LNCAP (cell line): ENCODE measurements around the gene VENTX.

ENCODE experiments used
- TF ChIP-seq, protein P1 (sequence below): fragments of 450-650 bp; IDR thresholded peaks from 2 replicates; pipeline ENCODE4 v1.5.1; 2017; ENCODE audit warnings: mild to moderate bottlenecking

VENTX gene

DNA sequence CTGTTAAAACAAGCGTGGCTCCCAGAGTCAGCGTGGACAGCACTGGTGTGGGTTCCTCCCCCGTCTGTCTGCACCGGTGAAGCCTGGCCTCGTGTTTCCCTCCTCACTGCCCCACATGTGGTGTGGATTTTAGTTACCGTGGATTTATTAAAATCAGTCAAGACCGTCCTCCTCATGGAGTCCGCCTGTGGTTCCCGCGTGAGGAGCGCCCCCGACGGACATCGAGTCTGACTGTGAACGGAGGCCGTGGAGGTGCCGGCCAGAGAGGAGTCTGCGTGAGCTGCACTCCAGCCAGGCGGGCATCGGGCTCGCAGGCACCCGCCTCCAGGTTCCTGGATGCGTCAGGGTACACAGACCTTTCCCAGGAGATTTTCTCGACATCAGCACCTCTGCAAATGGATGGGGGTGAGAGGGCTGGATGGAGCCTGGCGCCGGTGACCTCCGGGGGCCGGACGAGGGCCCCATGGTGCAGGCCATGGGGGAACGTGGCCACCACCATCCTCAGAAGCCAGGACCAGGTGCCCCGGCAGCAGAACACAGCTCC lies 33.9 kb upstream of the VENTX start:
- TF ChIP-seq, protein P1, sequence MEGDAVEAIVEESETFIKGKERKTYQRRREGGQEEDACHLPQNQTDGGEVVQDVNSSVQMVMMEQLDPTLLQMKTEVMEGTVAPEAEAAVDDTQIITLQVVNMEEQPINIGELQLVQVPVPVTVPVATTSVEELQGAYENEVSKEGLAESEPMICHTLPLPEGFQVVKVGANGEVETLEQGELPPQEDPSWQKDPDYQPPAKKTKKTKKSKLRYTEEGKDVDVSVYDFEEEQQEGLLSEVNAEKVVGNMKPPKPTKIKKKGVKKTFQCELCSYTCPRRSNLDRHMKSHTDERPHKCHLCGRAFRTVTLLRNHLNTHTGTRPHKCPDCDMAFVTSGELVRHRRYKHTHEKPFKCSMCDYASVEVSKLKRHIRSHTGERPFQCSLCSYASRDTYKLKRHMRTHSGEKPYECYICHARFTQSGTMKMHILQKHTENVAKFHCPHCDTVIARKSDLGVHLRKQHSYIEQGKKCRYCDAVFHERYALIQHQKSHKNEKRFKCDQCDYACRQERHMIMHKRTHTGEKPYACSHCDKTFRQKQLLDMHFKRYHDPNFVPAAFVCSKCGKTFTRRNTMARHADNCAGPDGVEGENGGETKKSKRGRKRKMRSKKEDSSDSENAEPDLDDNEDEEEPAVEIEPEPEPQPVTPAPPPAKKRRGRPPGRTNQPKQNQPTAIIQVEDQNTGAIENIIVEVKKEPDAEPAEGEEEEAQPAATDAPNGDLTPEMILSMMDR = no peak

DNA sequence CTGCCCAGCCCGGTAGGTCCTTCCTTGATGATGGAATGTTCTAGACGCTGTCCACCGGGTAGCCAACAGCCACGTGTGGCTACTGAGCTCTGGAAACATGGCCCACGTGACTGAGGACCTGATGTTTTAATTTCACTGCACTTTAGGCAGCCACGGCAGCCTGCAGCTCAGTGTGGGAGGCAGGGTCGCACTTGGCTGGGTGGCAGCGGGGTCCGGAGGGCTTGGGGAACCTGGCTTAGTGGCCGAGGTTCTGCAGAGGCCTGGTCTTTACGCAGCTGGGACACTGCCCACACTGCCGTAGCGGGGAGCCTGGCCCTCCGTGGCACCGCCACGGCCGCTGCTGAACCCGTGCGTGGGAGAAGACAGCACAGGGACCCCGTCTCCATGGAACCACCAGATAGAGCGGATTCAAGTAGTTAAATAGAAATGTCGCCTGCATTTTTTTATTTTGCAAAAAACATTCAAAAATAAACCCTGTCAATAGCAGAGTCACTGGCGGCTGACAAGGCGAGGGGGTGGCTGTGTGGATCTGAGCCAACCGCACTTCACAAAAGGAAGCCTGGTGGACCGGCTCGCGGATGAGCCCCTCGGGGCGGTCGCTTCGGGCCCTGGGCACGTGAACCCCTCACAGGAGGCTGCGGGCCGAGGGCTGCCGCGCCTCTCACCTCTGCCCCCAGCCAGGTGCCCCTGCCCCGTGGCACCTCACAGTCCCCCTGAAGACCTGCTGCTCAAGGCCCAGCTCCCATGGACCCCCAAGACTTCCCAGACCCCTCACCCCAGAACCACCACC lies 33.2 kb upstream of the VENTX start:
- TF ChIP-seq, protein P1 = no peak

DNA sequence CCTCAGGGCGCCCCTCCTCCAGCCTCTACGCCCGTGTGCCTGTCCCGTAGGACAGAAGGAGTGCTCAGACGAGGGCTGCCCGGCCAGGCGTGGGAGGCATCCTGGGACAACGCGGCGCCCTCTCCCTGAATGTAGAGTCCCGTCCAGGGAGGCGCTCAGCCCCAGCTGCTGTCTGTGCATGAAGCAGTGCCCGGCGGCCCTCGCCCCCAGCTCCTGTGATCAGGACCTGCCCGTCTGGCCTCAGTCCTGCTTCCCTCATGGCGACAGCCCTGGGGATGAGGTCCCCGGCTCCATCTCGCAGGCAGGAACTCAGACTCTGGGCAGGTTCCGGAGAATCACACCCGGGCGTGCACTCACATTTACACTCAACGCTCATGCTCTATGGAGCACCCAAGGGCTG lies 32.5 kb upstream of the VENTX start:
- TF ChIP-seq, protein P1 = no peak

DNA sequence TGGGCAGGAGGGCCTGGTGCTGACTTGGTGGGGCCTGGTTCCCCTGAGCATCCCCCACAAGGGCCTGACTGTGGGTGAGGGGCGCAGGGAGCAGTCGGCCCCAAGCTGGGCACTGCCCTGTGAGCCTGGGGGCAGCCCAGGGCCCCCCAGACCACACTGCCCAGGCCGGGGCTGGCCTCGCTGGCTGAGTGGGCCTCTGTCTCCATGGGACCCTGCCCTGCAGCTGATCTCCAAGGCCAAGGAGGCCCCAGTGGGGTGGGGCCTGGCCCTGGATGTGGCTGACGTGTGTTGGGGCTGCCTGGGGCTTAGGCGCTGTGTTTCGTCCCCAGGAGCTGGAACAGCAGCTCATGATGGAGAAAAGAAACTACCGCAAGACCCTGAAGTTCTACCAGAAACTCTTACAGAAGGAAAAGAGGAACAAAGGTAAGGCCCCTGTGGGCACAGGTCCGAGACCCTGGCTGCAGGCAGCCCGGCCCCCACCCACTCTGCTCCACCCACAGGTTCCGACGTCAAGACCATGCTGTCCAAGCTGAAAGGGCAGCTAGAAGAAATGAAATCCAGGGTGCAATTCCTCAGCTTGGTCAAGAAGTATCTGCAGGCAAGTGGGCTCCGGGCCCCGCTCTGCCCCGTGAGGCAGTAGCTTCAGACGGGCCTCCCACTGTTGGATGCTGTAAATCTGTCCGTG lies 31.2 kb upstream of the VENTX start:
- TF ChIP-seq, protein P1 = no peak

DNA sequence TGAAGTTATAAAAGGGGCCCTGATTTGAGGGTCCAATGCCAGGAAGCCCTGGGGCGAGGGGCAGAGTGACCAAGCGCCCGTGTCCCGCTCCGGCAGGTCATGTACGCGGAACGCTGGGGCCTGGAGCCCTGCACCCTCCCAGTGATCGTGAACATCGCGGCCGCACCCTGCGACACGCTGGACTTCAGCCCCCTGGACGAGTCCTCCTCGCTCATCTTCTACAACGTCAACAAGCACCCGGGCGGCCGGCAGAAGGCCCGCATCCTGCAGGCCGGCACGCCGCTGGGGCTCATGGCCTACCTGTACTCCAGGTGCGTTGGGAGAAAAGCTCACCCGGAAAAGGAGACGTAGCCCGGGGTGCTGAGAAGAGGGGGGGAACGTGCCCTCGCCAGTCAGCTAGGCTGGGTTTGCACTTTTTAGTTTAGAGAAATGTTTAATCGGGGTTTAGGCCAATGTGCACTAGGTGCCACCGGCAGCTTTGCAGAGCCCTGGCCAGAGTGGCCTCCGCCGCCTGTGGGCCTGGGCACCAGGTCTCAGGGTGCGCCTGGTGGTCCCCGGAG lies 30.5 kb upstream of the VENTX start:
- TF ChIP-seq, protein P1 = no peak

DNA sequence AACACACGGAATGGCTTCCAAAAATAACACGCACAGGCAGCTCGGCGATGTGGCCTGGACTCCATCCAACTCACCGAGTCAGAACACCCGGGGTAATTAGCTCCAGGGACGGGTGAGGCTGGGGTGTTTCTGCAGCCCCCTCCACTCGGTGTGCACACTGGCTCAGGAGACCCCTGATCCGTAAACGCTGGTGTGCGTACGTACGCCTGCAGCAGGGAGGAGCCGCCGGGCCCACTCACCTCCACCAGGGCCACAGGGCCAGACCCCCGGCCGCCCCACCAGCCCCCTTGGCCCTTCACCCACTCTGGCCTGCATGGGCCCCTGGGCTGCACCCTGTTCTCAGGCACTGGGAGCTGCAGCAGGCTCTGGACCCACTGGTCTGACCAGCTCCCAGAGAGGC lies 30.0 kb upstream of the VENTX start:
- TF ChIP-seq, protein P1 = no peak

DNA sequence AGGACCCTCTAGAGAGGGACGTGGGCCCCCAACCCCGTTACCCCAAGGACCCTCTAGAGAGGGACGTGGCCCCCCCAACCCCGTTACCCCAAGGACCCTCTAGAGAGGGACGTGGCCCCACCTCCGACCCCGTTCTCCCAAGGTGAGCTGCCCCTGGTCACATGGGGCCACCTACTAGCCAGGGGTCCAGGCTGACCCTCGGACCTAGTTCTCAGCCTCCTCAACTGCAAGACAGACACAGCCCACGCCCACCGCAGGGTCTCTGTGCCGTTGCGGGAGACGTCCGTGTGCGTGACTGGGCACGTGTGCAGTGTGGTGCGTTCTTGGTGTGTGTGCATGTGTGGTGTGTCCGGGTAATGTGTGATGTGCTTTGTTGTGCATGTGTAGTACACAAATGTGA lies 29.2 kb upstream of the VENTX start:
- TF ChIP-seq, protein P1 = no peak
